ENCODE measurements around the gene RNF144A. TPM values are rescaled to one million over a fixed set of nuclear protein-coding genes. Genes with fewer than 3 reads are reported as not detected.

Gene RNF144A
- total RNA-seq, 3 donors from 2014 or later = 10.8 to 17.1 (median 11.6) TPM

- intact Hi-C loops (cut with DNase I; ENCODE audit: low total_unique reads) = no loop called here
- Histone ChIP-seq H3K9me3 (no peaks in the 10 kb centered on the region), H3K4me1 (no peaks in the 10 kb centered on the region), H3K36me3 (no peaks in the 10 kb centered on the region), H3K4me3 (no peak overlapping the region), H3K27ac (no peak overlapping the region), H3K27me3 (no peaks in the 10 kb centered on the region)
- TF ChIP-seq POLR2A (IDR thresholded peaks at IDR 0.05) (no peak), CTCF (IDR thresholded peaks at IDR 0.05) (no peak), POLR2AphosphoS5 (IDR thresholded peaks at IDR 0.05) (no peak)
- no peak for DNase-seq (ENCODE audit: low spot score in 2 of 2)
Measured at GRCh38 chr2:7068457-7068856, 151.2 kb downstream of the RNF144A start.

GRCh38 chr2:7070483-7070882 lies 153.3 kb downstream of the RNF144A start:
- no peak for TF ChIP-seq CTCF (IDR thresholded peaks at IDR 0.05)
- no peak for TF ChIP-seq POLR2AphosphoS5 (IDR thresholded peaks at IDR 0.05)
- no peak for TF ChIP-seq POLR2A (IDR thresholded peaks at IDR 0.05)
- H3K27ac ChIP-seq = no peak overlapping the region
- H3K36me3 ChIP-seq = no peaks in the 10 kb centered on the region
- no peak overlapping the region for H3K4me3 ChIP-seq
- H3K9me3 ChIP-seq = no peaks in the 10 kb centered on the region
- intact Hi-C loops (cut with DNase I; ENCODE audit: low total_unique reads) = no loop called here
- no peaks in the 10 kb centered on the region for H3K27me3 ChIP-seq
- no peaks in the 10 kb centered on the region for H3K4me1 ChIP-seq
- no peak for DNase-seq (ENCODE audit: low spot score in 2 of 2)

GRCh38 chr2:7071154-7071553 lies 153.9 kb downstream of the RNF144A start:
- Histone ChIP-seq H3K9me3 (no peaks in the 10 kb centered on the region), H3K27ac (no peak overlapping the region), H3K4me3 (no peak overlapping the region), H3K4me1 (no peaks in the 10 kb centered on the region), H3K36me3 (no peaks in the 10 kb centered on the region), H3K27me3 (no peaks in the 10 kb centered on the region)
- TF ChIP-seq CTCF (IDR thresholded peaks at IDR 0.05) (no peak), POLR2AphosphoS5 (IDR thresholded peaks at IDR 0.05) (no peak), POLR2A (IDR thresholded peaks at IDR 0.05) (no peak)
- no peak for DNase-seq (ENCODE audit: low spot score in 2 of 2)
- intact Hi-C loops (cut with DNase I; ENCODE audit: low total_unique reads) = no loop called here

- Histone ChIP-seq H3K27ac (no peak overlapping the region), H3K27me3 (no peaks in the 10 kb centered on the region), H3K9me3 (no peaks in the 10 kb centered on the region), H3K36me3 (no peaks in the 10 kb centered on the region), H3K4me1 (no peaks in the 10 kb centered on the region), H3K4me3 (no peak overlapping the region)
- intact Hi-C loops (cut with DNase I; ENCODE audit: low total_unique reads) = no loop called here
- no peak for DNase-seq (ENCODE audit: low spot score in 2 of 2)
- TF ChIP-seq POLR2A (IDR thresholded peaks at IDR 0.05) = no peak
- no peak for TF ChIP-seq POLR2AphosphoS5 (IDR thresholded peaks at IDR 0.05)
- TF ChIP-seq CTCF (IDR thresholded peaks at IDR 0.05) = no peak
Measured at GRCh38 chr2:7071916-7072556, 154.8 kb downstream of the RNF144A start.

GRCh38 chr2:7073901-7074300 lies 156.7 kb downstream of the RNF144A start:
- Histone ChIP-seq H3K9me3 (no peaks in the 10 kb centered on the region), H3K27me3 (no peaks in the 10 kb centered on the region), H3K4me3 (no peak overlapping the region), H3K27ac (no peak overlapping the region), H3K4me1 (no peaks in the 10 kb centered on the region), H3K36me3 (no peaks in the 10 kb centered on the region)
- no peak for DNase-seq (ENCODE audit: low spot score in 2 of 2)
- TF ChIP-seq POLR2AphosphoS5 (IDR thresholded peaks at IDR 0.05) (no peak), POLR2A (IDR thresholded peaks at IDR 0.05) (no peak), CTCF (IDR thresholded peaks at IDR 0.05) (no peak)
- intact Hi-C loops (cut with DNase I; ENCODE audit: low total_unique reads) = no loop called here

Data from breast epithelium (tissue), 4 donors.